Renal cortex interstitium (tissue), 11 donors: ENCODE results near the gene GPR32. TPM values are rescaled to one million over a fixed set of nuclear protein-coding genes. Genes with fewer than 3 reads are reported as not detected.

ENCODE experiments used
- DNase-seq, 11 donors: peaks; one replicate each; pipeline ENCODE4 v3.0.0-alpha.2; 2013; ENCODE audit warnings: low read depth in 9 of 11, low spot score in 4 of 11; ENCODE audit errors: extremely low read depth in 1 of 11
- polyA plus RNA-seq, 3 donors: library from polyadenylated mRNA; unstranded; fragments of 120-200 nt; gene quantifications; one replicate each; pipeline ENCODE4 v1.2.1, GENCODE V29; 2013; ENCODE audit not compliant: insufficient read length in 3 of 3

Gene GPR32
- polyA plus RNA-seq, 3 donors: not detected

GRCh38 chr19:50818859-50819472 lies 48.7 kb downstream of the GPR32 start:
- no peak for DNase-seq

- no peak for DNase-seq
These were observed 49.4 kb downstream of the GPR32 start for GRCh38 chr19:50819636-50820035.

- DNase-seq: no peak
These were observed 49.8 kb downstream of the GPR32 start for GRCh38 chr19:50820086-50820485.

- no peak for DNase-seq
These were observed 50.4 kb downstream of the GPR32 start for GRCh38 chr19:50820549-50821247.

GRCh38 chr19:50821248-50821612 lies 51.0 kb downstream of the GPR32 start:
- no peak for DNase-seq

Other genes starting within 250 kb of the GPR32 start
- gene LRRC4B, start 202.0 kb upstream of the GPR32 start, polyA plus RNA-seq: 10 to 100 TPM; 13.8 to 26.0 (median 21.8) TPM
- gene SYT3, start 130.6 kb upstream of the GPR32 start, polyA plus RNA-seq: 1 to 10 TPM in 1 of 3 donors, under 1 TPM in 2; 0.37 to 1.5 (median 0.57) TPM
- 1 to 10 TPM; 1.4 to 5.1 (median 2.3) TPM for gene C19orf81, start 121.0 kb upstream of the GPR32 start, polyA plus RNA-seq
- 1 to 10 TPM; 4.5 to 5.6 (median 5.5) TPM for gene SHANK1, start 50.7 kb upstream of the GPR32 start, polyA plus RNA-seq
- 10 to 100 TPM; 18.5 to 37.9 (median 37.6) TPM for gene CLEC11A, start 47.1 kb upstream of the GPR32 start, polyA plus RNA-seq
- gene ACP4, start 20.0 kb downstream of the GPR32 start, polyA plus RNA-seq: under 1 TPM in 2 of 3 donors, not detected in 1; 0.07 to 0.36 TPM
- gene KLK1, start 53.3 kb downstream of the GPR32 start, polyA plus RNA-seq: 1 to 10 TPM; 1.3 TPM
- gene KLK15, start 63.1 kb downstream of the GPR32 start, polyA plus RNA-seq: not detected
- gene KLK3, start 84.5 kb downstream of the GPR32 start, polyA plus RNA-seq: under 1 TPM; 0.42 to 0.65 (median 0.48) TPM
- gene KLK2, start 103.0 kb downstream of the GPR32 start, polyA plus RNA-seq: under 1 TPM in 1 of 3 donors, not detected in 2; 0.42 TPM
- gene KLK4, start 140.9 kb downstream of the GPR32 start, polyA plus RNA-seq: not detected
- 1 to 10 TPM; 1.2 to 1.9 (median 1.5) TPM for gene KLK5, start 182.6 kb downstream of the GPR32 start, polyA plus RNA-seq
- 10 to 100 TPM; 29.7 to 34.7 (median 32.4) TPM for gene KLK6, start 199.1 kb downstream of the GPR32 start, polyA plus RNA-seq
- 1 to 10 TPM; 3.9 to 4.6 (median 4.2) TPM for gene KLK7, start 213.5 kb downstream of the GPR32 start, polyA plus RNA-seq
- gene KLK8, start 231.1 kb downstream of the GPR32 start, polyA plus RNA-seq: 1 to 10 TPM; 2.4 to 4.0 (median 3.6) TPM
- gene KLK10, start 249.2 kb downstream of the GPR32 start, polyA plus RNA-seq: under 1 TPM; 0.32 to 0.44 (median 0.37) TPM